Fibroblast of lung (primary cell): ENCODE data around the gene FGF14.

Experiments used
- EZH2 ChIP-seq: IDR thresholded peaks from 2 replicates; pipeline ENCODE4 v1.5.1; 2012; ENCODE audit warnings: low read length, control low read depth, mild to moderate bottlenecking; ENCODE audit errors: missing control alignments
- TF ChIP-seq, protein P1 (sequence below), 2 donors: IDR thresholded peaks in 1 of 2; conservative IDR thresholded peaks in 1 of 2; 1 replicate in 1 of 2; 2 replicates in 1 of 2; pipeline ENCODE4 v1.5.1; 2011 to 2012; ENCODE audit warnings: low read length in 2 of 2, control low read depth in 1 of 2, inconsistent platforms in 1 of 2, low read depth in 1 of 2, mild to moderate bottlenecking in 1 of 2

DNA sequence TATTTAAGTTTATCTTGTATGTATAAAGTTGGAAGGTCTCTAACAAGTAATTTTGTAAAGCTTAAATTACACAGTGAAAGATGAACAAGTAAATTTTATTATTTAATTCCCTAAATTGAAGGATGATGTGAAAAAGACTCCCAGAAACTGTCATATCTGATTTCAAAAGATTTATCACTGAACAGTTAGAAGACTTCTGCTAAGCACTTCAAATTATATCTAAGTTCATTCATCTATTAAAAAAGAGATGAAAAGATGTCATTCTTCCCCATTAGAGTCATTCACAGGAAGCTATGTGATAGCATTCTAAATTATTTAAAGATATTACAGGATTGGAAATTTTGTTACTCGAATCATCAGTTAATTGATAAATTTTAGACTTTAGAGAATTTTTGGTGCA, 590.0 kb downstream of the FGF14 start:
- no peak for TF ChIP-seq EZH2
- TF ChIP-seq, protein P1, sequence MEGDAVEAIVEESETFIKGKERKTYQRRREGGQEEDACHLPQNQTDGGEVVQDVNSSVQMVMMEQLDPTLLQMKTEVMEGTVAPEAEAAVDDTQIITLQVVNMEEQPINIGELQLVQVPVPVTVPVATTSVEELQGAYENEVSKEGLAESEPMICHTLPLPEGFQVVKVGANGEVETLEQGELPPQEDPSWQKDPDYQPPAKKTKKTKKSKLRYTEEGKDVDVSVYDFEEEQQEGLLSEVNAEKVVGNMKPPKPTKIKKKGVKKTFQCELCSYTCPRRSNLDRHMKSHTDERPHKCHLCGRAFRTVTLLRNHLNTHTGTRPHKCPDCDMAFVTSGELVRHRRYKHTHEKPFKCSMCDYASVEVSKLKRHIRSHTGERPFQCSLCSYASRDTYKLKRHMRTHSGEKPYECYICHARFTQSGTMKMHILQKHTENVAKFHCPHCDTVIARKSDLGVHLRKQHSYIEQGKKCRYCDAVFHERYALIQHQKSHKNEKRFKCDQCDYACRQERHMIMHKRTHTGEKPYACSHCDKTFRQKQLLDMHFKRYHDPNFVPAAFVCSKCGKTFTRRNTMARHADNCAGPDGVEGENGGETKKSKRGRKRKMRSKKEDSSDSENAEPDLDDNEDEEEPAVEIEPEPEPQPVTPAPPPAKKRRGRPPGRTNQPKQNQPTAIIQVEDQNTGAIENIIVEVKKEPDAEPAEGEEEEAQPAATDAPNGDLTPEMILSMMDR (conservative IDR thresholded peaks at IDR 0.05 in 1 of 2, IDR thresholded peaks at IDR 0.05 in 1 of 2; ENCODE audit: low read depth in 1 of 2, low read length in 2 of 2) = no peak
